DND-41 (cell line): ENCODE data around the gene CREBBP.
A peak's percentile ranks its signal among the peaks of the same experiment; 100 is the strongest.

Source experiments
- ATAC-seq: fragments of 200-7000 bp; cut with Tn5 transposase; 3 replicates; pipeline ENCODE4 v1.9.1; 2021; ENCODE audit warnings: low read depth; ENCODE audit not compliant: insufficient read depth
- DNase-seq: peaks from one replicate; pipeline ENCODE4 v3.0.0-alpha.2; 2020
- H2AFZ ChIP-seq: 2 replicates; pipeline ENCODE4 v1.6.0; 2012; ENCODE audit warnings: low read depth, low read length
- H3K27ac ChIP-seq: 2 replicates; pipeline ENCODE4 v1.5.1; 2012; ENCODE audit warnings: low read length, inconsistent platforms
- H3K27me3 ChIP-seq: fragments of 200-600 bp; sonication (generic); 2 replicates; pipeline ENCODE4 v1.6.0; 2012; ENCODE audit warnings: low read length, mild to moderate bottlenecking, inconsistent platforms; ENCODE audit not compliant: insufficient read depth, poor library complexity
- H3K36me3 ChIP-seq: 2 replicates; pipeline ENCODE4 v1.5.1; 2012; ENCODE audit warnings: low read length, inconsistent platforms; ENCODE audit not compliant: insufficient read depth
- H3K4me1 ChIP-seq: 2 replicates; pipeline ENCODE4 v1.5.1; 2012; ENCODE audit warnings: mild to moderate bottlenecking, low read length; ENCODE audit not compliant: insufficient read depth
- H3K4me2 ChIP-seq: 2 replicates; pipeline ENCODE4 v1.6.0; 2012; ENCODE audit warnings: mild to moderate bottlenecking, moderate library complexity, low read length, inconsistent platforms; ENCODE audit not compliant: insufficient read depth
- H3K4me3 ChIP-seq, 2 experiments: fragments of 200-600 bp in 1 of 2; shearing (Covaris generic) in 1 of 2; 2 replicates each; pipeline ENCODE4 v1.5.1; 2012 to 2016; ENCODE audit warnings: inconsistent platforms in 2 of 2, low read length in 2 of 2, mild to moderate bottlenecking in 2 of 2, low read depth in 1 of 2, moderate library complexity in 1 of 2
- H3K79me2 ChIP-seq: 2 replicates; pipeline ENCODE4 v1.6.0; 2012; ENCODE audit warnings: low read length, inconsistent platforms; ENCODE audit not compliant: insufficient read depth
- H3K9ac ChIP-seq: 2 replicates; pipeline ENCODE4 v1.6.0; 2012; ENCODE audit warnings: low read depth, mild to moderate bottlenecking, inconsistent platforms, low read length, moderate library complexity
- H3K9me3 ChIP-seq: 2 replicates; pipeline ENCODE4 v1.5.1; 2012; ENCODE audit warnings: low read length, moderate library complexity, mild to moderate bottlenecking, inconsistent platforms; ENCODE audit not compliant: insufficient read depth, severe bottlenecking
- H4K20me1 ChIP-seq: 2 replicates; pipeline ENCODE4 v1.6.0; 2012; ENCODE audit warnings: low read length; ENCODE audit not compliant: insufficient read depth
- EZH2 ChIP-seq: IDR thresholded peaks from 3 replicates; pipeline ENCODE4 v1.6.1; 2012; ENCODE audit warnings: borderline replicate concordance, low read depth, mild to moderate bottlenecking, moderate library complexity, low read length, inconsistent platforms; ENCODE audit not compliant: severe bottlenecking
- TF ChIP-seq, protein P1 (sequence below): IDR thresholded peaks from 2 replicates; pipeline ENCODE4 v1.5.1; 2012; ENCODE audit warnings: borderline replicate concordance, low read length, moderate library complexity, mild to moderate bottlenecking; ENCODE audit not compliant: poor library complexity, severe bottlenecking; ENCODE audit errors: extremely low read depth

CREBBP gene

DNA sequence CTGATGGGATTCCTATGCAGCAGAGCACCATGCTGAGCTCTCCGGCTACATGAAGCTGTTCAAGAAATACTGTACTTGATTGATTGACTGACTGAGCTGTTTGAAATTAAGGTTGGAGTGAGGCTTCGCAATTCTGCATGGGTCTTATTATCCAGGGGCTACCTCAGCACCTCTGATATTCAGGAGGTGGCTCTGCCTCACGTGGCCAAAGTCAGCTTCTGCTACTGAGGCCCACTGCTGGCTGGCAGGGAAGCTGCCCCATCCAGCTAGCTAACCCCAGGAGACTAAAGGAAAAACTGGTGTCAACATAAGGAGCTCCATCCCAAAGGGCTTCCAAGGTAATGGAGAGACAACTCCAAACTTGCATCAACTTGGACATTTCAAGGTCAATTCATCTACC, 97.0 kb downstream of the CREBBP start:
- peaks cover 14% of the 10 kb centered on the region; the same call in 1 of the 2 replicates for H3K79me2 ChIP-seq

DNA sequence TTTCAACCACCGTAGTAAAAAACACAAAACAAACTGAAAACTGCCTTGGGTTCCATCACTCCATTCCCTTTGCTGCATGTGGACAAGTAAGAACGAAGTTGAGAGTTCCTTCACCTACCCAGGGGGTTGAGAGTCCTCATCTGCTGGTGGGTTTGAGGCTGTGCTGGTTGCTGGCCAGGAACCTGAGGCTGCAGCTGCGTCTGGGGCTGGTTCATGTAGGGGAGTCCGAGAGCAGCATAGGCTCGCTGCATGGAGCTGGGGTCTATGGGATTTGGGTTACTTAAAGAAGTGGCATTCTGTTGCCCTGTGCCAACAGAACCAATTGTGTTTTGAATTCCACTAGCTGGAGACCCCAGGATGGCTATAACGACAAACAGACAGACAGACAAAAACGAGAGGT, 97.9 kb downstream of the CREBBP start:
- Histone ChIP-seq H3K9ac (no peak overlapping the region), H3K9me3 (no peaks in the 10 kb centered on the region), H3K36me3 (peaks cover 95% of the 10 kb centered on the region), H3K4me2 (no peak overlapping the region), H3K27ac (no peak overlapping the region), H2AFZ (no peak overlapping the region), H3K79me2 (peaks cover 11% of the 10 kb centered on the region; the same call in 1 of the 2 replicates), H4K20me1 (peaks cover 75% of the 10 kb centered on the region), H3K27me3 (no peaks in the 10 kb centered on the region), H3K4me3 (no peak overlapping the region), H3K4me1 (no peaks in the 10 kb centered on the region)
- DNase-seq, result no peak
- no peak for TF ChIP-seq EZH2
- ATAC-seq, result no peak

More for the DNA sequence above, 97.0 kb downstream of the CREBBP start:
- Histone ChIP-seq H4K20me1 (peaks cover 81% of the 10 kb centered on the region), H3K4me2 (no peak overlapping the region), H3K36me3 (peaks cover 94% of the 10 kb centered on the region), H3K27me3 (no peaks in the 10 kb centered on the region), H3K4me1 (no peaks in the 10 kb centered on the region), H3K9me3 (no peaks in the 10 kb centered on the region), H3K4me3 (no peak overlapping the region), H3K27ac (no peak overlapping the region), H2AFZ (no peak overlapping the region), H3K9ac (no peak overlapping the region)
- ATAC-seq (no peak), DNase-seq (no peak)
- no peak for TF ChIP-seq EZH2
- TF ChIP-seq, protein P1, sequence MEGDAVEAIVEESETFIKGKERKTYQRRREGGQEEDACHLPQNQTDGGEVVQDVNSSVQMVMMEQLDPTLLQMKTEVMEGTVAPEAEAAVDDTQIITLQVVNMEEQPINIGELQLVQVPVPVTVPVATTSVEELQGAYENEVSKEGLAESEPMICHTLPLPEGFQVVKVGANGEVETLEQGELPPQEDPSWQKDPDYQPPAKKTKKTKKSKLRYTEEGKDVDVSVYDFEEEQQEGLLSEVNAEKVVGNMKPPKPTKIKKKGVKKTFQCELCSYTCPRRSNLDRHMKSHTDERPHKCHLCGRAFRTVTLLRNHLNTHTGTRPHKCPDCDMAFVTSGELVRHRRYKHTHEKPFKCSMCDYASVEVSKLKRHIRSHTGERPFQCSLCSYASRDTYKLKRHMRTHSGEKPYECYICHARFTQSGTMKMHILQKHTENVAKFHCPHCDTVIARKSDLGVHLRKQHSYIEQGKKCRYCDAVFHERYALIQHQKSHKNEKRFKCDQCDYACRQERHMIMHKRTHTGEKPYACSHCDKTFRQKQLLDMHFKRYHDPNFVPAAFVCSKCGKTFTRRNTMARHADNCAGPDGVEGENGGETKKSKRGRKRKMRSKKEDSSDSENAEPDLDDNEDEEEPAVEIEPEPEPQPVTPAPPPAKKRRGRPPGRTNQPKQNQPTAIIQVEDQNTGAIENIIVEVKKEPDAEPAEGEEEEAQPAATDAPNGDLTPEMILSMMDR, result no peak

DNA sequence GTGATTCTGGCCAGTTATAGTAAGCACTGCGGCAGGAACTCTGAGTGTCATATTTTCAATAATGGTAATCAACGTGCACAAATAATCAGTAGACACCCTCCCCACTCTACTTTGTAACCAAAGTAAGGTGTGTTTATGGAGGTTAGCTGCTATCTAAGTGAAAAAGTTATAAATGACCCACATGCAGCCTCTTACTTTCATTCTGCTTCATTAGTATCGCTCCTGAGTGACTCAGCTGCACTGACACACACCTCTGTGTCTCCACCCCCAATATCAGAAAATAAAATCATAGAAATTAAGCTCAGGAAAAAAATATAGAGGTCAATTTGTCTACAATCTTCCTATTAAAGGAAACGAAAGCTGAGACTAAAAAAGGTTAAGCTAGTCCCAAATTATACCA, 99.1 kb downstream of the CREBBP start:
- Histone ChIP-seq H3K36me3 (peaks cover 92% of the 10 kb centered on the region), H3K4me2 (no peak overlapping the region), H3K27me3 (no peaks in the 10 kb centered on the region), H3K4me1 (no peaks in the 10 kb centered on the region), H3K79me2 (peaks cover 4% of the 10 kb centered on the region; the same call in 1 of the 2 replicates), H3K9me3 (no peaks in the 10 kb centered on the region), H3K4me3 (no peak overlapping the region), H3K27ac (no peak overlapping the region), H3K9ac (no peak overlapping the region), H4K20me1 (peaks cover 65% of the 10 kb centered on the region), H2AFZ (no peak overlapping the region)
- DNase-seq, result no peak
- ATAC-seq, result no peak
- TF ChIP-seq, protein P1, result no peak
- TF ChIP-seq EZH2, result no peak

DNA sequence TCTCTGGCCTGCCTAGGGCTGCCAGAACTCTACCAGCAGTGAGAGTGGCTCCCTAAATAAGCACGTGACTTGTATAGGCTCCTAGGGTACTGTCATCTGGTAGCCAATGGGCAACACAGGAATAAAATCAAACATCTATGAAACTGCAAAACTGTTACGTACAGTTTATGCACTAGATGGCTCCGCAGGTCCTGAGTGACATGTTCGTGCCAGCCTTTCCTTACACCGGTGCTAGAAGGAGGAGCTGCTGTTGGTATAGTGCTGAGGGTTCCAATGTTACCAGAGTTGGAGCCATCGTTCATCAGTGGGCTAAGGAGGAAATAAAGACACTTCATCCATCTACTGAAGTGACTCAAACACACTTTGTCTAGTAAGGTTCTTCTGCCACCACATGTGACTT, 99.9 kb downstream of the CREBBP start:
- Histone ChIP-seq H4K20me1 (peaks cover 60% of the 10 kb centered on the region), H3K36me3 (peaks cover 93% of the 10 kb centered on the region), H3K4me3 (no peak overlapping the region), H2AFZ (no peak overlapping the region), H3K79me2 (0 out of 2 replicates have a peak, but pooled peaks cover 2% of the 10 kb centered on the region), H3K9me3 (no peaks in the 10 kb centered on the region), H3K4me2 (no peak overlapping the region), H3K4me1 (no peaks in the 10 kb centered on the region), H3K27me3 (no peaks in the 10 kb centered on the region), H3K27ac (no peak overlapping the region), H3K9ac (no peak overlapping the region)
- DNase-seq (no peak), ATAC-seq (peak; percentile 56)
- TF ChIP-seq, protein P1, result peak; percentile 41
- no peak for TF ChIP-seq EZH2
